ENCODE measurements around the gene FAM228B. TPM values are rescaled to one million over a fixed set of nuclear protein-coding genes. Genes with fewer than 3 reads are reported as not detected.

The FAM228B gene
- total and polyA plus RNA-seq, 9 of the 15 experiments (the other 6 are each of a cell fraction or from before 2014, with no cell fraction given): 1.1 to 3.7 (median 2.6) TPM

GRCh38 chr2:24084386-24085199, 38.7 kb upstream of the FAM228B start, which contains the start of gene TP53I3 (continued):
- TF ChIP-seq, protein P1, sequence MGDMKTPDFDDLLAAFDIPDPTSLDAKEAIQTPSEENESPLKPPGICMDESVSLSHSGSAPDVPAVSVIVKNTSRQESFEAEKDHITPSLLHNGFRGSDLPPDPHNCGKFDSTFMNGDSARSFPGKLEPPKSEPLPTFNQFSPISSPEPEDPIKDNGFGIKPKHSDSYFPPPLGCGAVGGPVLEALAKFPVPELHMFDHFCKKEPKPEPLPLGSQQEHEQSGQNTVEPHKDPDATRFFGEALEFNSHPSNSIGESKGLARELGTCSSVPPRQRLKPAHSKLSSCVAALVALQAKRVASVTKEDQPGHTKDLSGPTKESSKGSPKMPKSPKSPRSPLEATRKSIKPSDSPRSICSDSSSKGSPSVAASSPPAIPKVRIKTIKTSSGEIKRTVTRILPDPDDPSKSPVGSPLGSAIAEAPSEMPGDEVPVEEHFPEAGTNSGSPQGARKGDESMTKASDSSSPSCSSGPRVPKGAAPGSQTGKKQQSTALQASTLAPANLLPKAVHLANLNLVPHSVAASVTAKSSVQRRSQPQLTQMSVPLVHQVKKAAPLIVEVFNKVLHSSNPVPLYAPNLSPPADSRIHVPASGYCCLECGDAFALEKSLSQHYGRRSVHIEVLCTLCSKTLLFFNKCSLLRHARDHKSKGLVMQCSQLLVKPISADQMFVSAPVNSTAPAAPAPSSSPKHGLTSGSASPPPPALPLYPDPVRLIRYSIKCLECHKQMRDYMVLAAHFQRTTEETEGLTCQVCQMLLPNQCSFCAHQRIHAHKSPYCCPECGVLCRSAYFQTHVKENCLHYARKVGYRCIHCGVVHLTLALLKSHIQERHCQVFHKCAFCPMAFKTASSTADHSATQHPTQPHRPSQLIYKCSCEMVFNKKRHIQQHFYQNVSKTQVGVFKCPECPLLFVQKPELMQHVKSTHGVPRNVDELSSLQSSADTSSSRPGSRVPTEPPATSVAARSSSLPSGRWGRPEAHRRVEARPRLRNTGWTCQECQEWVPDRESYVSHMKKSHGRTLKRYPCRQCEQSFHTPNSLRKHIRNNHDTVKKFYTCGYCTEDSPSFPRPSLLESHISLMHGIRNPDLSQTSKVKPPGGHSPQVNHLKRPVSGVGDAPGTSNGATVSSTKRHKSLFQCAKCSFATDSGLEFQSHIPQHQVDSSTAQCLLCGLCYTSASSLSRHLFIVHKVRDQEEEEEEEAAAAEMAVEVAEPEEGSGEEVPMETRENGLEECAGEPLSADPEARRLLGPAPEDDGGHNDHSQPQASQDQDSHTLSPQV (IDR thresholded peaks at IDR 0.05): peak; percentile 55
- TF ChIP-seq, protein P2, sequence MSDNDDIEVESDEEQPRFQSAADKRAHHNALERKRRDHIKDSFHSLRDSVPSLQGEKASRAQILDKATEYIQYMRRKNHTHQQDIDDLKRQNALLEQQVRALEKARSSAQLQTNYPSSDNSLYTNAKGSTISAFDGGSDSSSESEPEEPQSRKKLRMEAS (CRISPR knock-in tag; IDR thresholded peaks at IDR 0.05): peak; percentile 57
- peak; percentile 66 for TF ChIP-seq MYC (IDR thresholded peaks at IDR 0.05; ENCODE audit: low read depth, low read length)
- no peak; the same call in 1 of the 2 replicates for TF ChIP-seq MYC (CRISPR knock-in tag; IDR thresholded peaks at IDR 0.05; ENCODE audit: borderline replicate concordance, low read depth)
- TF ChIP-seq, protein P3, sequence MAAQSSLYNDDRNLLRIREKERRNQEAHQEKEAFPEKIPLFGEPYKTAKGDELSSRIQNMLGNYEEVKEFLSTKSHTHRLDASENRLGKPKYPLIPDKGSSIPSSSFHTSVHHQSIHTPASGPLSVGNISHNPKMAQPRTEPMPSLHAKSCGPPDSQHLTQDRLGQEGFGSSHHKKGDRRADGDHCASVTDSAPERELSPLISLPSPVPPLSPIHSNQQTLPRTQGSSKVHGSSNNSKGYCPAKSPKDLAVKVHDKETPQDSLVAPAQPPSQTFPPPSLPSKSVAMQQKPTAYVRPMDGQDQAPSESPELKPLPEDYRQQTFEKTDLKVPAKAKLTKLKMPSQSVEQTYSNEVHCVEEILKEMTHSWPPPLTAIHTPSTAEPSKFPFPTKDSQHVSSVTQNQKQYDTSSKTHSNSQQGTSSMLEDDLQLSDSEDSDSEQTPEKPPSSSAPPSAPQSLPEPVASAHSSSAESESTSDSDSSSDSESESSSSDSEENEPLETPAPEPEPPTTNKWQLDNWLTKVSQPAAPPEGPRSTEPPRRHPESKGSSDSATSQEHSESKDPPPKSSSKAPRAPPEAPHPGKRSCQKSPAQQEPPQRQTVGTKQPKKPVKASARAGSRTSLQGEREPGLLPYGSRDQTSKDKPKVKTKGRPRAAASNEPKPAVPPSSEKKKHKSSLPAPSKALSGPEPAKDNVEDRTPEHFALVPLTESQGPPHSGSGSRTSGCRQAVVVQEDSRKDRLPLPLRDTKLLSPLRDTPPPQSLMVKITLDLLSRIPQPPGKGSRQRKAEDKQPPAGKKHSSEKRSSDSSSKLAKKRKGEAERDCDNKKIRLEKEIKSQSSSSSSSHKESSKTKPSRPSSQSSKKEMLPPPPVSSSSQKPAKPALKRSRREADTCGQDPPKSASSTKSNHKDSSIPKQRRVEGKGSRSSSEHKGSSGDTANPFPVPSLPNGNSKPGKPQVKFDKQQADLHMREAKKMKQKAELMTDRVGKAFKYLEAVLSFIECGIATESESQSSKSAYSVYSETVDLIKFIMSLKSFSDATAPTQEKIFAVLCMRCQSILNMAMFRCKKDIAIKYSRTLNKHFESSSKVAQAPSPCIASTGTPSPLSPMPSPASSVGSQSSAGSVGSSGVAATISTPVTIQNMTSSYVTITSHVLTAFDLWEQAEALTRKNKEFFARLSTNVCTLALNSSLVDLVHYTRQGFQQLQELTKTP (IDR thresholded peaks at IDR 0.05; ENCODE audit: low read depth in 1 of 2, partially characterized antibody in 2 of 2): no peak
- TF ChIP-seq TEAD1 (CRISPR knock-in tag; IDR thresholded peaks at IDR 0.05): peak in 1 of 2 experiments; percentile 30; a peak in 2 of 4 replicates
- TF ChIP-seq PHF21A (IDR thresholded peaks at IDR 0.05; ENCODE audit: borderline replicate concordance, low read depth): peak; percentile 44; the same call in 1 of the 2 replicates
- no peak for TF ChIP-seq FOXA1 (IDR thresholded peaks at IDR 0.05; ENCODE audit: borderline replicate concordance)
- TF ChIP-seq ARHGAP35 (IDR thresholded peaks at IDR 0.05; ENCODE audit: partially characterized antibody): no peak
- TF ChIP-seq MECOM (CRISPR knock-in tag; IDR thresholded peaks at IDR 0.05): no peak
- no peak for TF ChIP-seq NR1H2 (CRISPR knock-in tag; IDR thresholded peaks at IDR 0.05)
- TF ChIP-seq TAL1 (IDR thresholded peaks at IDR 0.05): no peak
- TF ChIP-seq EGR1 (conservative IDR thresholded peaks at IDR 0.05): no peak
- TF ChIP-seq ZNF23 (CRISPR knock-in tag; IDR thresholded peaks at IDR 0.05): no peak
- no peak for TF ChIP-seq ZNF668 (CRISPR knock-in tag; IDR thresholded peaks at IDR 0.05)
- TF ChIP-seq MCM3 (IDR thresholded peaks at IDR 0.05): no peak
- TF ChIP-seq, protein P4, sequence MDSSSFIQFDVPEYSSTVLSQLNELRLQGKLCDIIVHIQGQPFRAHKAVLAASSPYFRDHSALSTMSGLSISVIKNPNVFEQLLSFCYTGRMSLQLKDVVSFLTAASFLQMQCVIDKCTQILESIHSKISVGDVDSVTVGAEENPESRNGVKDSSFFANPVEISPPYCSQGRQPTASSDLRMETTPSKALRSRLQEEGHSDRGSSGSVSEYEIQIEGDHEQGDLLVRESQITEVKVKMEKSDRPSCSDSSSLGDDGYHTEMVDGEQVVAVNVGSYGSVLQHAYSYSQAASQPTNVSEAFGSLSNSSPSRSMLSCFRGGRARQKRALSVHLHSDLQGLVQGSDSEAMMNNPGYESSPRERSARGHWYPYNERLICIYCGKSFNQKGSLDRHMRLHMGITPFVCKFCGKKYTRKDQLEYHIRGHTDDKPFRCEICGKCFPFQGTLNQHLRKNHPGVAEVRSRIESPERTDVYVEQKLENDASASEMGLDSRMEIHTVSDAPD (CRISPR knock-in tag; IDR thresholded peaks at IDR 0.05): no peak
- no peak for TF ChIP-seq ADNP (tag; IDR thresholded peaks at IDR 0.05)
- peak; percentile 37; the same call in 1 of the 2 replicates for TF ChIP-seq BCOR (IDR thresholded peaks at IDR 0.05)
